ENCODE data around the gene ZDHHC23. TPM values are rescaled to one million over a fixed set of nuclear protein-coding genes. Genes with fewer than 3 reads are reported as not detected.
A peak's percentile ranks its signal among the peaks of the same experiment; 100 is the strongest.

The ZDHHC23 gene, protein sequence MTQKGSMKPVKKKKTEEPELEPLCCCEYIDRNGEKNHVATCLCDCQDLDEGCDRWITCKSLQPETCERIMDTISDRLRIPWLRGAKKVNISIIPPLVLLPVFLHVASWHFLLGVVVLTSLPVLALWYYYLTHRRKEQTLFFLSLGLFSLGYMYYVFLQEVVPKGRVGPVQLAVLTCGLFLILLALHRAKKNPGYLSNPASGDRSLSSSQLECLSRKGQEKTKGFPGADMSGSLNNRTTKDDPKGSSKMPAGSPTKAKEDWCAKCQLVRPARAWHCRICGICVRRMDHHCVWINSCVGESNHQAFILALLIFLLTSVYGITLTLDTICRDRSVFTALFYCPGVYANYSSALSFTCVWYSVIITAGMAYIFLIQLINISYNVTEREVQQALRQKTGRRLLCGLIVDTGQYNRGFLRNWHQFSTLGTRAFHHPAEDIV
- total RNA-seq: 1 to 10 TPM; 1.1 to 2.0 TPM

- H3K27ac ChIP-seq: peak within 1 kb of the TSS; percentile 1 to 43
- no peaks in the 10 kb centered on the region for H3K9me3 ChIP-seq
- peaks cover 0 to 10% of the 10 kb centered on the region in 2 donors for H3K4me1 ChIP-seq
- no peaks in the 10 kb centered on the region for H3K36me3 ChIP-seq
- no peaks in the 10 kb centered on the region for H3K27me3 ChIP-seq
- TF ChIP-seq, protein P1, sequence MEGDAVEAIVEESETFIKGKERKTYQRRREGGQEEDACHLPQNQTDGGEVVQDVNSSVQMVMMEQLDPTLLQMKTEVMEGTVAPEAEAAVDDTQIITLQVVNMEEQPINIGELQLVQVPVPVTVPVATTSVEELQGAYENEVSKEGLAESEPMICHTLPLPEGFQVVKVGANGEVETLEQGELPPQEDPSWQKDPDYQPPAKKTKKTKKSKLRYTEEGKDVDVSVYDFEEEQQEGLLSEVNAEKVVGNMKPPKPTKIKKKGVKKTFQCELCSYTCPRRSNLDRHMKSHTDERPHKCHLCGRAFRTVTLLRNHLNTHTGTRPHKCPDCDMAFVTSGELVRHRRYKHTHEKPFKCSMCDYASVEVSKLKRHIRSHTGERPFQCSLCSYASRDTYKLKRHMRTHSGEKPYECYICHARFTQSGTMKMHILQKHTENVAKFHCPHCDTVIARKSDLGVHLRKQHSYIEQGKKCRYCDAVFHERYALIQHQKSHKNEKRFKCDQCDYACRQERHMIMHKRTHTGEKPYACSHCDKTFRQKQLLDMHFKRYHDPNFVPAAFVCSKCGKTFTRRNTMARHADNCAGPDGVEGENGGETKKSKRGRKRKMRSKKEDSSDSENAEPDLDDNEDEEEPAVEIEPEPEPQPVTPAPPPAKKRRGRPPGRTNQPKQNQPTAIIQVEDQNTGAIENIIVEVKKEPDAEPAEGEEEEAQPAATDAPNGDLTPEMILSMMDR (IDR thresholded peaks at IDR 0.05): no peak
- DNase-seq (ENCODE audit: low spot score): no peak
- H3K4me3 ChIP-seq: peak within 1 kb of the TSS; percentile 69 to 71
Observed at GRCh38 chr3:113947372-113948014, at the start of gene ZDHHC23. Gene ZDHHC23 (plus strand): TSS chr3:113948013. CDS start chr3:113948803, 790 bp downstream.

DNA sequence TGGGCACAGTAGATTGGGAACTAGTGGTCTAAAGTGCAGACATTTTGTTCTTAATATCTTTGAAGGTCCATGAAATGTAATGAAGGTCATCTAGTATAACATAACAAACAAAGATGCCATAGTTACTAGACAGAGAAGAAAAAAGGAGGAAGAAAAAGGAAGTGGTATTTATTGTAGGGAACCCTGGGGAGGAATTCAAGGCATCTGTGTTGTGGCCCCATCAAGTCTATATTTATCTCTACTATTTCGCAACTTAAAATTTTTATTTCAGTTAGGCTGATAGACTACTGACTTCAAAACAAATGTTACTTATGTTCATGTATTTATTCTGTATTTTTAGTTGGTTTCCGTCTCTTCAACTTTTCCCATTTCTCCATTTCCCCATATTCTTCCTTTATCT lies 48.9 kb upstream of the ZDHHC23 start:
- H3K9me3 ChIP-seq: no peaks in the 10 kb centered on the region
- no peaks in the 10 kb centered on the region for H3K27me3 ChIP-seq
- no peaks in the 10 kb centered on the region for H3K36me3 ChIP-seq
- no peak overlapping the region for H3K4me3 ChIP-seq
- TF ChIP-seq, protein P1 (IDR thresholded peaks at IDR 0.05): no peak
- H3K27ac ChIP-seq: no peak overlapping the region
- H3K4me1 ChIP-seq: no peaks in the 10 kb centered on the region
- DNase-seq (ENCODE audit: low spot score): no peak

- H3K27me3 ChIP-seq: no peaks in the 10 kb centered on the region
- no peak overlapping the region for H3K4me3 ChIP-seq
- H3K36me3 ChIP-seq: no peaks in the 10 kb centered on the region
- no peaks in the 10 kb centered on the region for H3K4me1 ChIP-seq
- no peaks in the 10 kb centered on the region for H3K9me3 ChIP-seq
- no peak overlapping the region for H3K27ac ChIP-seq
- TF ChIP-seq, protein P1 (IDR thresholded peaks at IDR 0.05): no peak
- no peak for DNase-seq (ENCODE audit: low spot score)
Observed at GRCh38 chr3:113906568-113907140, 41.2 kb upstream of the ZDHHC23 start.

GRCh38 chr3:113908133-113908532 lies 39.7 kb upstream of the ZDHHC23 start:
- TF ChIP-seq, protein P1 (IDR thresholded peaks at IDR 0.05): no peak
- no peak for DNase-seq (ENCODE audit: low spot score)
- Histone ChIP-seq H3K27ac (no peak overlapping the region), H3K36me3 (no peaks in the 10 kb centered on the region), H3K4me3 (no peak overlapping the region), H3K9me3 (no peaks in the 10 kb centered on the region), H3K4me1 (no peaks in the 10 kb centered on the region), H3K27me3 (no peaks in the 10 kb centered on the region)

- H3K27ac ChIP-seq: no peak overlapping the region
- TF ChIP-seq, protein P1 (IDR thresholded peaks at IDR 0.05): no peak
Observed at GRCh38 chr3:113910966-113911365, 36.8 kb upstream of the ZDHHC23 start.

More at GRCh38 chr3:113910966-113911365, 36.8 kb upstream of the ZDHHC23 start:
- H3K4me3 ChIP-seq: no peak overlapping the region
- H3K9me3 ChIP-seq: no peaks in the 10 kb centered on the region
- no peaks in the 10 kb centered on the region for H3K36me3 ChIP-seq
- DNase-seq (ENCODE audit: low spot score): no peak
- no peaks in the 10 kb centered on the region for H3K27me3 ChIP-seq
- no peaks in the 10 kb centered on the region for H3K4me1 ChIP-seq
